HEK293 (cell line): ENCODE measurements around the gene GNMT.

Experiments
- KLF9 ChIP-seq: fragments of 450-650 bp; formaldehyde crosslinking; IDR thresholded peaks from 2 replicates; pipeline ENCODE4 v1.5.1; 2016; ENCODE audit warnings: missing biosample characterization, missing genetic modification characterization, low read depth
- ZBTB20 ChIP-seq: fragments of 450-650 bp; formaldehyde crosslinking; IDR thresholded peaks from 2 replicates; pipeline ENCODE4 v1.5.1; 2016; ENCODE audit warnings: missing biosample characterization, missing genetic modification characterization
- ZFP3 ChIP-seq: fragments of 450-650 bp; formaldehyde crosslinking; IDR thresholded peaks from 2 replicates; pipeline ENCODE4 v1.5.1; 2016; ENCODE audit warnings: low read depth, missing biosample characterization, missing genetic modification characterization
- ZNF175 ChIP-seq: fragments of 450-650 bp; formaldehyde crosslinking; IDR thresholded peaks from 2 replicates; pipeline ENCODE4 v1.5.1; 2016; ENCODE audit warnings: missing biosample characterization, missing genetic modification characterization
- TF ChIP-seq, protein P1 (sequence below): fragments of 450-650 bp; formaldehyde crosslinking; IDR thresholded peaks from 2 replicates; pipeline ENCODE4 v1.5.1; 2016; ENCODE audit warnings: missing biosample characterization, missing genetic modification characterization

DNA sequence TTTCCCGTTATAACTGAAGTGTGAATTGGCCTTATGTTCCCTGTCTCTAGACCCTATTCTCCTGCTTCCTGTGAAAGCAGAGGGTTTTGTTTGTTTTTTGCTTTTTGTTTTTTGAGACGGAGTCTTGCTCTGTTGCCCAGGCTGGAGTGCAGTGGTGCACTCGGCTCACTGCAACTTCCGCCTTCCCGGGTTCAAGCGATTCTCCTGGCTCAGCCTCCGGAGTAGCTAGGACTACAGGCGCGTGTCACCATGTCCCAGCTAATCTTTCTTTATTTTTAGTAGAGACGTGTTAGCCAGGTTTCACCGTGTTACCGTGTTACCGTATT is 674 bp upstream of the GNMT start:
- TF ChIP-seq ZNF175 (tag by site-specific recombination) (no peak), ZFP3 (tag by site-specific recombination) (no peak), ZBTB20 (tag by site-specific recombination) (no peak), KLF9 (tag by site-specific recombination) (no peak)
- TF ChIP-seq, protein P1, sequence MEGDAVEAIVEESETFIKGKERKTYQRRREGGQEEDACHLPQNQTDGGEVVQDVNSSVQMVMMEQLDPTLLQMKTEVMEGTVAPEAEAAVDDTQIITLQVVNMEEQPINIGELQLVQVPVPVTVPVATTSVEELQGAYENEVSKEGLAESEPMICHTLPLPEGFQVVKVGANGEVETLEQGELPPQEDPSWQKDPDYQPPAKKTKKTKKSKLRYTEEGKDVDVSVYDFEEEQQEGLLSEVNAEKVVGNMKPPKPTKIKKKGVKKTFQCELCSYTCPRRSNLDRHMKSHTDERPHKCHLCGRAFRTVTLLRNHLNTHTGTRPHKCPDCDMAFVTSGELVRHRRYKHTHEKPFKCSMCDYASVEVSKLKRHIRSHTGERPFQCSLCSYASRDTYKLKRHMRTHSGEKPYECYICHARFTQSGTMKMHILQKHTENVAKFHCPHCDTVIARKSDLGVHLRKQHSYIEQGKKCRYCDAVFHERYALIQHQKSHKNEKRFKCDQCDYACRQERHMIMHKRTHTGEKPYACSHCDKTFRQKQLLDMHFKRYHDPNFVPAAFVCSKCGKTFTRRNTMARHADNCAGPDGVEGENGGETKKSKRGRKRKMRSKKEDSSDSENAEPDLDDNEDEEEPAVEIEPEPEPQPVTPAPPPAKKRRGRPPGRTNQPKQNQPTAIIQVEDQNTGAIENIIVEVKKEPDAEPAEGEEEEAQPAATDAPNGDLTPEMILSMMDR (tag by site-specific recombination) = no peak
